ENCODE data around the gene WDR83.
A peak's percentile ranks its signal among the peaks of the same experiment; 100 is the strongest.

The WDR83 gene

GRCh38 chr19:12646551-12646950 lies 20.1 kb upstream of the WDR83 start:
- no peak overlapping the region for H3K27ac ChIP-seq
- no peak overlapping the region for H3K4me3 ChIP-seq
- no peak for TF ChIP-seq CTCF (IDR thresholded peaks at IDR 0.05)
- no peak for DNase-seq (ENCODE audit: low spot score)

- Histone ChIP-seq H3K27ac (no peak overlapping the region), H3K4me3 (no peak overlapping the region)
- no peak for TF ChIP-seq CTCF (IDR thresholded peaks at IDR 0.05)
- DNase-seq (ENCODE audit: low spot score) = no peak
Measured at GRCh38 chr19:12647047-12647446, 19.6 kb upstream of the WDR83 start.

GRCh38 chr19:12647490-12648071 lies 19.0 kb upstream of the WDR83 start:
- DNase-seq (ENCODE audit: low spot score) = no peak
- no peak for TF ChIP-seq CTCF (IDR thresholded peaks at IDR 0.05)
- H3K4me3 ChIP-seq = peak overlapping the region; percentile 65
- peak overlapping the region in 1 of 2 donors; percentile 31 for H3K27ac ChIP-seq

- no peak for TF ChIP-seq CTCF (IDR thresholded peaks at IDR 0.05)
- Histone ChIP-seq H3K4me3 (peak overlapping the region; percentile 65), H3K27ac (no peak overlapping the region)
- no peak for DNase-seq (ENCODE audit: low spot score)
Measured at GRCh38 chr19:12648088-12648487, 18.5 kb upstream of the WDR83 start.

GRCh38 chr19:12649941-12650340 lies 16.7 kb upstream of the WDR83 start:
- no peak overlapping the region for H3K4me3 ChIP-seq
- H3K27ac ChIP-seq = no peak overlapping the region
- no peak for TF ChIP-seq CTCF (IDR thresholded peaks at IDR 0.05)
- no peak for DNase-seq (ENCODE audit: low spot score)

GRCh38 chr19:12652219-12652618 lies 14.4 kb upstream of the WDR83 start:
- no peak for TF ChIP-seq CTCF (IDR thresholded peaks at IDR 0.05)
- Histone ChIP-seq H3K27ac (no peak overlapping the region), H3K4me3 (no peak overlapping the region)
- DNase-seq (ENCODE audit: low spot score) = no peak

GRCh38 chr19:12655546-12655945 lies 11.1 kb upstream of the WDR83 start:
- DNase-seq (ENCODE audit: low spot score) = no peak
- no peak overlapping the region for H3K4me3 ChIP-seq

More at GRCh38 chr19:12655546-12655945, 11.1 kb upstream of the WDR83 start:
- no peak for TF ChIP-seq CTCF (IDR thresholded peaks at IDR 0.05)
- H3K27ac ChIP-seq = no peak overlapping the region

Data from coronary artery (tissue), 2 donors.